ENCODE results near the gene CDKN2B.

DNA sequence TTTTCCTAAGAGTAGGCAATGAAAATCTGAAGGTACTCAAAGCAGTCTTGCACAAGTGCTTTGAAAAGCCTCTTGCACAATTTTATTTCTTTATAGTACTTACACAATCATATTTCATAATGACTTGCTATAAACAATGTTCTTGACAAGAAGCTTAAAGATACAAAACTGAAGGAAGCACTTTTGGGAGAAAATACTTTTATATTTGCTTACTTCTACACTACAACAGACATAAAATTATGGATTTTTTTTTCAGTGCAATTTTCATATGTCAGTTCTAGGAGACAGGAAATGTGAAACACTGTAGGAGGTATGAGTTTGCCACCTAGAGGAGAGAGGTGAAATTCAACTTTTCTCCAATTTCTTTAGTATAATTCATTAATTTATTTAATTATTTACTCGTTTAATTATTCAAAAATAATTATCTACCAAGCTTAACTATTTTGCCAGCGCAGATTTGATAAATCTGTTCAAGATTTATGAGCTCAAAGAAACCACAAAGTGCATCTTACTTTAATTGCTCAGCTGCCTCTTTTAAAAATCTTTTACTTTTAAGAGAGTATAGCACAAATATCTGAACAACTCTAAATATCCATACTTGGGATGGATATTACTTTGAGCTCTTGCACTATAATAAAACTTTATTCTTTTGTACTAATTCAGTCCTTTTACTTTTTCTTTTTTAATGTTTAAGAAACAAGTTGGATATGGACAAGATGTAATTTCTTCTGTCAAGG lies 29.0 kb upstream of the CDKN2B start:
- TF ChIP-seq GLIS1 (tag by site-specific recombination; IDR thresholded peaks at IDR 0.05) (no peak), ZNF214 (tag by site-specific recombination; IDR thresholded peaks at IDR 0.05; ENCODE audit: borderline replicate concordance) (no peak), ZNF24 (tag by site-specific recombination; IDR thresholded peaks at IDR 0.05) (no peak), SP2 (tag by site-specific recombination; IDR thresholded peaks at IDR 0.05) (no peak), ZBTB7A (tag by site-specific recombination; IDR thresholded peaks at IDR 0.05; ENCODE audit: low read depth) (no peak)
- TF ChIP-seq, protein P1, sequence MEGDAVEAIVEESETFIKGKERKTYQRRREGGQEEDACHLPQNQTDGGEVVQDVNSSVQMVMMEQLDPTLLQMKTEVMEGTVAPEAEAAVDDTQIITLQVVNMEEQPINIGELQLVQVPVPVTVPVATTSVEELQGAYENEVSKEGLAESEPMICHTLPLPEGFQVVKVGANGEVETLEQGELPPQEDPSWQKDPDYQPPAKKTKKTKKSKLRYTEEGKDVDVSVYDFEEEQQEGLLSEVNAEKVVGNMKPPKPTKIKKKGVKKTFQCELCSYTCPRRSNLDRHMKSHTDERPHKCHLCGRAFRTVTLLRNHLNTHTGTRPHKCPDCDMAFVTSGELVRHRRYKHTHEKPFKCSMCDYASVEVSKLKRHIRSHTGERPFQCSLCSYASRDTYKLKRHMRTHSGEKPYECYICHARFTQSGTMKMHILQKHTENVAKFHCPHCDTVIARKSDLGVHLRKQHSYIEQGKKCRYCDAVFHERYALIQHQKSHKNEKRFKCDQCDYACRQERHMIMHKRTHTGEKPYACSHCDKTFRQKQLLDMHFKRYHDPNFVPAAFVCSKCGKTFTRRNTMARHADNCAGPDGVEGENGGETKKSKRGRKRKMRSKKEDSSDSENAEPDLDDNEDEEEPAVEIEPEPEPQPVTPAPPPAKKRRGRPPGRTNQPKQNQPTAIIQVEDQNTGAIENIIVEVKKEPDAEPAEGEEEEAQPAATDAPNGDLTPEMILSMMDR (tag by site-specific recombination; IDR thresholded peaks at IDR 0.05) = no peak
